PC-9 (cell line): Measurements from ENCODE around the gene TP53BP2. TPM values are rescaled to one million over a fixed set of nuclear protein-coding genes. Genes with fewer than 3 reads are reported as not detected.
A peak's percentile ranks its signal among the peaks of the same experiment; 100 is the strongest.

ENCODE experiments used
- BruUV-seq: library from RNA; stranded (reverse); fragments of 400-500 nt; replicated peaks from 2 replicates; lab custom pipeline; 2021; lab: Mats Ljungman, UMichigan
- CTCF ChIA-PET: fragments of 300-600 bp; sonication (Branson Sonifier 250); formaldehyde crosslinking; loops from one replicate; lab custom pipeline; 2022; ENCODE audit warnings: antibody characterized with exemption; lab: Charles Lee
- POLR2A ChIA-PET: fragments of 300-600 bp; sonication (Branson Sonifier 250); formaldehyde crosslinking; loops from one replicate; lab custom pipeline; 2022; ENCODE audit warnings: antibody characterized with exemption; ENCODE audit not compliant: unreplicated experiment; lab: Charles Lee
- DNase-seq, 2 experiments: peaks; one replicate each; pipeline versions ENCODE4 v3.0.0 to v3.0.0-alpha.2; 2015 to 2022; ENCODE audit warnings: mixed read lengths in 1 of 2
- H2AFZ ChIP-seq: fragments of 200-600 bp; sonication (generic); 2 replicates; pipeline ENCODE4 v1.8.1; 2017; ENCODE audit warnings: antibody characterized with exemption
- H3F3A ChIP-seq: fragments of 200-600 bp; sonication (generic); 2 replicates; pipeline ENCODE4 v1.8.1; 2017; ENCODE audit warnings: antibody characterized with exemption, mild to moderate bottlenecking, low read depth; ENCODE audit not compliant: insufficient read depth
- H3K27ac ChIP-seq: fragments of 200-600 bp; sonication (generic); 2 replicates; pipeline ENCODE4 v1.6.1; 2016; ENCODE audit warnings: mixed run types
- H3K27me3 ChIP-seq: fragments of 200-600 bp; sonication (generic); 2 replicates; pipeline ENCODE4 v1.6.1; 2016; ENCODE audit warnings: low read depth, mixed run types; ENCODE audit not compliant: insufficient read depth
- H3K36me3 ChIP-seq: fragments of 200-600 bp; sonication (generic); 2 replicates; pipeline ENCODE4 v1.6.1; 2016; ENCODE audit warnings: low read depth, mixed run types
- H3K4me1 ChIP-seq: fragments of 200-600 bp; sonication (generic); replicated peaks from 2 replicates; pipeline ENCODE4 v1.6.1; 2016; ENCODE audit warnings: mixed run types; ENCODE audit not compliant: insufficient read depth
- H3K4me2 ChIP-seq: fragments of 200-600 bp; sonication (generic); 2 replicates; pipeline ENCODE4 v1.6.1; 2017; ENCODE audit warnings: mixed run types
- H3K4me3 ChIP-seq: fragments of 200-600 bp; sonication (generic); 2 replicates; pipeline ENCODE4 v1.6.1; 2016; ENCODE audit warnings: mixed run types
- H3K79me2 ChIP-seq: fragments of 200-600 bp; sonication (generic); 2 replicates; pipeline ENCODE4 v1.6.1; 2017; ENCODE audit warnings: low read depth, mixed run types
- H3K9me2 ChIP-seq: fragments of 200-600 bp; sonication (generic); 2 replicates; pipeline ENCODE4 v1.8.1; 2017; ENCODE audit warnings: mild to moderate bottlenecking; ENCODE audit not compliant: insufficient read depth
- H3K9me3 ChIP-seq: fragments of 200-600 bp; sonication (generic); 2 replicates; pipeline ENCODE4 v1.8.1; 2016; ENCODE audit warnings: low read depth; ENCODE audit not compliant: insufficient read depth
- H4K20me1 ChIP-seq: fragments of 200-600 bp; sonication (generic); 2 replicates; pipeline ENCODE4 v1.8.1; 2017; ENCODE audit not compliant: insufficient read depth
- EZH2 ChIP-seq: fragments of 200-600 bp; sonication (generic); IDR thresholded peaks from 2 replicates; pipeline ENCODE4 v1.8.0; 2017; ENCODE audit warnings: antibody characterized with exemption, low read depth
- intact Hi-C: fragments of 100-400 bp; cut with micrococcal nuclease; formaldehyde crosslinking; loops from one replicate; pipeline ENCODE4 v1.10.0; 2022; ENCODE audit not compliant: unreplicated experiment
- total RNA-seq: library from RNA; stranded (reverse); gene quantifications from 2 replicates; pipeline ENCODE4 v1.2.3, GENCODE V29; 2021
- TF ChIP-seq, protein P1 (sequence below): fragments of 200-600 bp; sonication (generic); conservative IDR thresholded peaks from 2 replicates; pipeline ENCODE4 v1.6.1; 2017; ENCODE audit warnings: mixed run types, antibody characterized with exemption, mild to moderate bottlenecking, moderate library complexity

Gene TP53BP2
- total RNA-seq, 1 experiment from 2014 or later = 63.1 TPM

DNA sequence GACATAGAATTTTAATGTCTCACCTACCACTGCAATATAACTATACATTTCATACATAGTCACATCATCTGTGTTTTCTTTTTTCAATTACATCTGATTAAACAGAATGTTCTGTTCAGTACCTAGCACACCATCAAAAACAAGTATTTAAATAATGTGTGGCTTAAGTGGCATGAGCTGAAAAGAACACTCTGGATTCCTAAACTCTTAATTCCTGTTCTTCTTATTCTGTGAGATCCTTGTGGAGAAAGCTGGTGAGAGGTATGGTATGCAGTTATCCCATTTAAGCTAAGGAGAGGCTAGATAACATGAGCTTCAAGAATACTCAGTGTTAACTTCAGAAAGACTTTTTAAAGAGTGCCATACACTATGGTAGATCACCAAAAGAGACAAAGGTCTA, 5.5 kb downstream of the TP53BP2 start:
- Histone ChIP-seq H3K4me2 (no peak overlapping the region), H3K27ac (no peak overlapping the region), H2AFZ (no peak overlapping the region), H3K9me2 (no peaks in the 10 kb centered on the region), H3K9me3 (no peaks in the 10 kb centered on the region), H3K79me2 (peaks cover 99% of the 10 kb centered on the region), H3K27me3 (no peaks in the 10 kb centered on the region), H3K4me3 (no peak overlapping the region), H3K4me1 (peaks cover 70% of the 10 kb centered on the region), H3F3A (peaks cover 23% of the 10 kb centered on the region), H4K20me1 (peaks cover 29% of the 10 kb centered on the region), H3K36me3 (no peaks in the 10 kb centered on the region; the same call in 1 of the 2 replicates)
- ChIA-PET POLR2A (no interaction called here), CTCF (no interaction called here)
- TF ChIP-seq, protein P1, sequence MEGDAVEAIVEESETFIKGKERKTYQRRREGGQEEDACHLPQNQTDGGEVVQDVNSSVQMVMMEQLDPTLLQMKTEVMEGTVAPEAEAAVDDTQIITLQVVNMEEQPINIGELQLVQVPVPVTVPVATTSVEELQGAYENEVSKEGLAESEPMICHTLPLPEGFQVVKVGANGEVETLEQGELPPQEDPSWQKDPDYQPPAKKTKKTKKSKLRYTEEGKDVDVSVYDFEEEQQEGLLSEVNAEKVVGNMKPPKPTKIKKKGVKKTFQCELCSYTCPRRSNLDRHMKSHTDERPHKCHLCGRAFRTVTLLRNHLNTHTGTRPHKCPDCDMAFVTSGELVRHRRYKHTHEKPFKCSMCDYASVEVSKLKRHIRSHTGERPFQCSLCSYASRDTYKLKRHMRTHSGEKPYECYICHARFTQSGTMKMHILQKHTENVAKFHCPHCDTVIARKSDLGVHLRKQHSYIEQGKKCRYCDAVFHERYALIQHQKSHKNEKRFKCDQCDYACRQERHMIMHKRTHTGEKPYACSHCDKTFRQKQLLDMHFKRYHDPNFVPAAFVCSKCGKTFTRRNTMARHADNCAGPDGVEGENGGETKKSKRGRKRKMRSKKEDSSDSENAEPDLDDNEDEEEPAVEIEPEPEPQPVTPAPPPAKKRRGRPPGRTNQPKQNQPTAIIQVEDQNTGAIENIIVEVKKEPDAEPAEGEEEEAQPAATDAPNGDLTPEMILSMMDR = no peak
- no peak for TF ChIP-seq EZH2
- no peak for DNase-seq
- BruUV-seq = no TSS peak
- intact Hi-C loops = no loop called here

DNA sequence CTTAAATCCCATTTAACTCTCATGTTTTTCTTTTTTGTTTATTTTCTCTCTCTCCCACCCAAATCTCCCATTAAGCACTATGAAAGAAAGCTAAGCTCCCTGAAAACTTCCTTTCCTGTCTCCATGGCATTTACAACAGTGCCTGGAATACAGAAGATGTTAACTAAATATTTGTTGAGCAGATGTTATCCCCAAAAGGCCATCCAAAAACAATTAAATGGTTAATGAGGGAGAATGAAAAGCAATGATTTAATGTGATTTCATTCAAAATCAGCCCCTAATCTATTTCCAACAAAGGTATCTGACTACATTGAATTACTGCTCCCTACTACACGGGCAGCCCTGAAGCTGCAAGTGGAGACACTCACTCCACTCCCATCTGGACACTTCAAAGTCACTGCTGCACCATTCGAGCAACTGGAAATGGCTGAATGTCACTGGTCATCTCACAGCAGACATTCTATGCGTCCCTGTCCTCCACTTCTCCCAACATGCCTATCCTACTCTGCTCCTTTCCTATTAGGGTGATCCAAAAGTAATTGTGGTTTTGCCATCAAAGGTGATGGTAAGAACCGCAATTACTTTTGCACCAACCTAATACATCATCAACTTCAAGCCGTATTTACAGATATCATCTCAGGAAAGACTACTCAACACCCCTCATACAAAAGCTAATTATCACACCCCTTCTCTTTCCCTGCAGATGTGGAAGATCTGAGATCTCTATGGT, 7.5 kb downstream of the TP53BP2 start:
- no peaks in the 10 kb centered on the region; the same call in 1 of the 2 replicates for H3K36me3 ChIP-seq
- H3K4me3 ChIP-seq = no peak overlapping the region
- H3F3A ChIP-seq = peaks cover 25% of the 10 kb centered on the region
- ChIA-PET CTCF (no interaction called here), POLR2A (interaction anchor here (0.6 to 1.0 kb wide), 3 partner anchors 137 to 640 kb away, joined by 6 to 10 read pairs (median 7); no protein-coding TSS in a partner anchor)
- no peaks in the 10 kb centered on the region for H3K9me2 ChIP-seq
- H3K79me2 ChIP-seq = peaks cover 99% of the 10 kb centered on the region
- peaks cover 79% of the 10 kb centered on the region for H3K4me1 ChIP-seq
- intact Hi-C loops = no loop called here
- H3K4me2 ChIP-seq = no peak overlapping the region; the same call in 1 of the 2 replicates
- H3K9me3 ChIP-seq = no peaks in the 10 kb centered on the region
- H3K27me3 ChIP-seq = no peaks in the 10 kb centered on the region
- BruUV-seq = no TSS peak
- DNase-seq = no peak
- no peak overlapping the region for H2AFZ ChIP-seq
- H3K27ac ChIP-seq = no peak overlapping the region
- no peak for TF ChIP-seq EZH2
- TF ChIP-seq, protein P1 = no peak
- peaks cover 24% of the 10 kb centered on the region for H4K20me1 ChIP-seq

- H4K20me1 ChIP-seq = peaks cover 20% of the 10 kb centered on the region
Measured at GRCh38 chr1:223837687-223838086, 8.1 kb downstream of the TP53BP2 start.

More at GRCh38 chr1:223837687-223838086, 8.1 kb downstream of the TP53BP2 start:
- Histone ChIP-seq H3K36me3 (no peaks in the 10 kb centered on the region; the same call in 1 of the 2 replicates), H3K9me3 (no peaks in the 10 kb centered on the region), H3K4me2 (peak overlapping the region; percentile 57; the same call in 1 of the 2 replicates), H3K27ac (peak overlapping the region; percentile 55), H2AFZ (no peak overlapping the region), H3K27me3 (no peaks in the 10 kb centered on the region), H3K79me2 (peaks cover 99% of the 10 kb centered on the region), H3F3A (peaks cover 31% of the 10 kb centered on the region), H3K4me3 (no peak overlapping the region), H3K9me2 (no peaks in the 10 kb centered on the region), H3K4me1 (peaks cover 79% of the 10 kb centered on the region)
- BruUV-seq = no TSS peak
- CTCF ChIA-PET = interaction anchor here (0.8 kb wide), 1 partner anchor 8 kb away, joined by 3 read pairs; the partner anchor contains the start of gene TP53BP2
- TF ChIP-seq EZH2 = no peak
- TF ChIP-seq, protein P1 = no peak
- intact Hi-C loops = loop anchor here (1.0 kb wide), 1 partner anchor 8 kb away; the partner anchor contains the start of gene TP53BP2
- POLR2A ChIA-PET = interaction anchor here (0.6 to 1.0 kb wide), 5 partner anchors 35 to 640 kb away, joined by 4 to 10 read pairs (median 6); no protein-coding TSS in a partner anchor
- no peak for DNase-seq
